GM23338 (cell line): ENCODE measurements around the gene FAF1. TPM values are rescaled to one million over a fixed set of nuclear protein-coding genes. Genes with fewer than 3 reads are reported as not detected.

Source experiments
- ATAC-seq: fragments of 200-7000 bp; cut with Tn5 transposase; 3 replicates; pipeline ENCODE4 v1.9.1; 2020
- DNase-seq: peaks from one replicate; pipeline ENCODE4 v3.0.0-alpha.2; 2015; ENCODE audit warnings: low spot score
- H2AFZ ChIP-seq: fragments of 200-600 bp; sonication (generic); 2 replicates; pipeline ENCODE4 v1.8.0; 2016; ENCODE audit warnings: antibody characterized with exemption, mild to moderate bottlenecking, moderate library complexity
- H3F3A ChIP-seq: fragments of 200-600 bp; sonication (generic); replicated peaks from 2 replicates; pipeline ENCODE4 v1.8.0; 2017; ENCODE audit warnings: antibody characterized with exemption, mixed run types, low read depth
- H3K27ac ChIP-seq: fragments of 200-600 bp; sonication (generic); 2 replicates; pipeline ENCODE4 v1.6.1; 2016; ENCODE audit warnings: low read depth
- H3K27me3 ChIP-seq: fragments of 200-600 bp; sonication (generic); 2 replicates; pipeline ENCODE4 v1.8.0; 2016; ENCODE audit warnings: mild to moderate bottlenecking, mixed run types, moderate library complexity; ENCODE audit not compliant: insufficient read depth
- H3K36me3 ChIP-seq: fragments of 200-600 bp; sonication (generic); 2 replicates; pipeline ENCODE4 v1.8.0; 2016; ENCODE audit warnings: mild to moderate bottlenecking; ENCODE audit not compliant: insufficient read depth
- H3K4me1 ChIP-seq: fragments of 200-600 bp; sonication (generic); 2 replicates; pipeline ENCODE4 v1.8.0; 2016; ENCODE audit warnings: mild to moderate bottlenecking, moderate library complexity; ENCODE audit not compliant: insufficient read depth
- H3K4me2 ChIP-seq: fragments of 200-600 bp; sonication (generic); 2 replicates; pipeline ENCODE4 v1.7.1; 2017; ENCODE audit warnings: mixed run types
- H3K4me3 ChIP-seq: fragments of 200-600 bp; sonication (generic); 2 replicates; pipeline ENCODE4 v1.6.1; 2016; ENCODE audit warnings: mixed run types
- H3K79me2 ChIP-seq: fragments of 200-600 bp; sonication (generic); replicated peaks from 2 replicates; pipeline ENCODE4 v1.8.0; 2017; ENCODE audit warnings: mild to moderate bottlenecking; ENCODE audit not compliant: insufficient read depth
- H3K9me2 ChIP-seq: fragments of 200-600 bp; sonication (generic); 2 replicates; pipeline ENCODE4 v1.8.0; 2017; ENCODE audit not compliant: insufficient read depth
- H4K20me1 ChIP-seq: fragments of 200-600 bp; sonication (generic); replicated peaks from 2 replicates; pipeline ENCODE4 v1.8.0; 2017; ENCODE audit warnings: mild to moderate bottlenecking; ENCODE audit not compliant: insufficient read depth
- H3K27ac Mint-ChIP-seq: 2 replicates; pipeline ENCODE4 v1.8.0; 2020; ENCODE audit warnings: inconsistent platforms, mild to moderate bottlenecking, moderate library complexity, mixed read lengths
- H3K27me3 Mint-ChIP-seq: 3 replicates; pipeline ENCODE4 v1.8.0; 2022; ENCODE audit warnings: low read depth, mild to moderate bottlenecking, moderate library complexity, mixed read lengths, inconsistent platforms; ENCODE audit not compliant: insufficient read depth, poor library complexity
- H3K36me3 Mint-ChIP-seq: 3 replicates; pipeline ENCODE4 v1.8.0; 2021; ENCODE audit warnings: low read depth, mild to moderate bottlenecking, inconsistent platforms, moderate library complexity, mixed read lengths
- H3K4me1 Mint-ChIP-seq: 3 replicates; pipeline ENCODE4 v1.8.0; 2020; ENCODE audit warnings: mild to moderate bottlenecking, inconsistent platforms, mixed read lengths
- H3K4me3 Mint-ChIP-seq: 3 replicates; pipeline ENCODE4 v1.8.0; 2021; ENCODE audit warnings: moderate library complexity, mild to moderate bottlenecking, inconsistent platforms, mixed read lengths
- H3K9me3 Mint-ChIP-seq: 3 replicates; pipeline ENCODE4 v1.8.0; 2020; ENCODE audit warnings: moderate library complexity, mild to moderate bottlenecking, inconsistent platforms, mixed read lengths
- CREB1 ChIP-seq: fragments of 250-450 bp; sonication (Bioruptor Pico); IDR thresholded peaks from 2 replicates; pipeline ENCODE4 v1.5.0; 2020; ENCODE audit warnings: low read depth, mild to moderate bottlenecking, moderate library complexity
- ETS1 ChIP-seq: IDR thresholded peaks from 2 replicates; pipeline ENCODE4 v1.6.1; 2016; ENCODE audit warnings: antibody characterized with exemption
- EZH2 ChIP-seq: fragments of 200-600 bp; sonication (generic); IDR thresholded peaks from one replicate; pipeline ENCODE4 v1.8.0; 2017; ENCODE audit warnings: antibody characterized with exemption, mild to moderate bottlenecking, low read depth; ENCODE audit not compliant: unreplicated experiment
- JUNB ChIP-seq: IDR thresholded peaks from one replicate; pipeline ENCODE4 v1.6.1; 2016; ENCODE audit warnings: antibody characterized with exemption; ENCODE audit not compliant: unreplicated experiment
- POLR2AphosphoS5 ChIP-seq: IDR thresholded peaks from 2 replicates; pipeline ENCODE4 v1.6.1; 2016; ENCODE audit warnings: antibody characterized with exemption, low read depth
- STAT1 ChIP-seq: IDR thresholded peaks from one replicate; pipeline ENCODE4 v1.6.1; 2016; ENCODE audit warnings: antibody characterized with exemption; ENCODE audit not compliant: unreplicated experiment
- ZNF462 ChIP-seq: fragments of 250-450 bp; sonication (Bioruptor Pico); IDR thresholded peaks from 2 replicates; pipeline ENCODE4 v1.5.0; 2020; ENCODE audit warnings: mild to moderate bottlenecking, moderate library complexity
- polyA plus RNA-seq: library from polyadenylated mRNA; unstranded; fragments of >200 nt; fragmentation: Nextera tagmentation; extraction: Ambion mirVana; gene quantifications from 2 replicates; pipeline ENCODE4 v1.2.1, GENCODE V29; 2016
- total RNA-seq: library from RNA; depleted of rRNA; stranded (reverse); fragments of >200 nt; shearing (Covaris generic); gene quantifications from 2 replicates; pipeline ENCODE4 v1.2.3, GENCODE V29; 2014

Gene FAF1
- total and polyA plus RNA-seq, 2 experiments from 2014 or later = 24.1 to 53.2 TPM

GRCh38 chr1:50836117-50836516, 124.0 kb downstream of the FAF1 start (continued):
- TF ChIP-seq ZNF462 (CRISPR knock-in tag) = no peak
- TF ChIP-seq STAT1 = no peak

GRCh38 chr1:50833216-50833615, 126.9 kb downstream of the FAF1 start:
- Histone ChIP-seq H3K9me2 (no peaks in the 10 kb centered on the region), H3K27ac (no peak overlapping the region), H3K4me2 (no peak overlapping the region), H3K27me3 (no peaks in the 10 kb centered on the region), H4K20me1 (no peaks in the 10 kb centered on the region), H2AFZ (no peak overlapping the region), H3K4me3 (no peak overlapping the region), H3K79me2 (peaks cover 15% of the 10 kb centered on the region; the same call in 1 of the 2 replicates), H3F3A (no peaks in the 10 kb centered on the region), H3K36me3 (no peaks in the 10 kb centered on the region), H3K4me1 (no peaks in the 10 kb centered on the region)
- Mint-ChIP-seq H3K9me3 (peaks cover 30% of the 10 kb centered on the region; the same call in 2 of the 3 replicates), H3K4me3 (no peak overlapping the region), H3K27ac (no peak overlapping the region), H3K4me1 (no peaks in the 10 kb centered on the region), H3K36me3 (peaks cover 31% of the 10 kb centered on the region), H3K27me3 (no peaks in the 10 kb centered on the region)
- no peak for DNase-seq
- ATAC-seq = no peak
- TF ChIP-seq POLR2AphosphoS5 = no peak
- TF ChIP-seq ZNF462 (CRISPR knock-in tag) = no peak
- no peak for TF ChIP-seq ETS1
- no peak for TF ChIP-seq CREB1 (CRISPR knock-in tag)
- TF ChIP-seq JUNB = no peak
- no peak for TF ChIP-seq STAT1
- TF ChIP-seq EZH2 = no peak
